Activated T-cell treated with anti-CD3 and anti-CD28 coated beads for 1 hour (primary cell): ENCODE measurements around the gene RAD51C.
"Not testable (repeated sequence)": the region's sequence is repeated elsewhere in the genome, so short reads cannot be mapped to it uniquely, and the experiment has no call there.

Experiments
- DNase-seq: peaks from one replicate; pipeline ENCODE4 v3.0.0-alpha.2; 2020; ENCODE audit warnings: low read depth

The RAD51C gene

GRCh38 chr17:58692239-58693055 lies at the start of gene RAD51C:
Gene RAD51C (plus strand): TSS chr17:58692602. CDS start chr17:58692644, 42 bp downstream.
- DNase-seq: peak; percentile 71

GRCh38 chr17:58643147-58643546 lies 49.3 kb upstream of the RAD51C start:
- no peak for DNase-seq

GRCh38 chr17:58648236-58648635 lies 44.2 kb upstream of the RAD51C start:
- DNase-seq: no peak

GRCh38 chr17:58657962-58658803 lies 34.2 kb upstream of the RAD51C start:
- DNase-seq: not testable (repeated sequence)

- DNase-seq: peak; percentile 51
Measured at GRCh38 chr17:58658804-58659713, 33.3 kb upstream of the RAD51C start.

- DNase-seq: not testable (repeated sequence)
Measured at GRCh38 chr17:58659714-58660084, 32.7 kb upstream of the RAD51C start.

GRCh38 chr17:58660621-58661020 lies 31.8 kb upstream of the RAD51C start:
- DNase-seq: no peak

GRCh38 chr17:58661499-58661898 lies 30.9 kb upstream of the RAD51C start:
- no peak for DNase-seq

GRCh38 chr17:58664302-58664701 lies 28.1 kb upstream of the RAD51C start:
- DNase-seq: no peak

- DNase-seq: no peak
Measured at GRCh38 chr17:58665946-58666857, 26.2 kb upstream of the RAD51C start.

GRCh38 chr17:58666858-58667267 lies 25.5 kb upstream of the RAD51C start:
- DNase-seq: peak; percentile 7

GRCh38 chr17:58667934-58668597 lies 24.3 kb upstream of the RAD51C start:
- no peak for DNase-seq

- DNase-seq: no peak
Measured at GRCh38 chr17:58668598-58668935, 23.8 kb upstream of the RAD51C start.

- no peak for DNase-seq
Measured at GRCh38 chr17:58669853-58670252, 22.5 kb upstream of the RAD51C start.

GRCh38 chr17:58671969-58672368 lies 20.4 kb upstream of the RAD51C start:
- DNase-seq: no peak

GRCh38 chr17:58677194-58677880 lies 15.1 kb upstream of the RAD51C start:
- no peak for DNase-seq

GRCh38 chr17:58678287-58678686 lies 14.1 kb upstream of the RAD51C start:
- DNase-seq: not testable (repeated sequence)

- DNase-seq: no peak
Measured at GRCh38 chr17:58679263-58680037, 13.0 kb upstream of the RAD51C start.

GRCh38 chr17:58680038-58680369 lies 12.4 kb upstream of the RAD51C start:
- DNase-seq: no peak
